ENCODE data around the gene IL1RAP.
"Not testable (repeated sequence)": the region's sequence is repeated elsewhere in the genome, so short reads cannot be mapped to it uniquely, and the experiment has no call there.

IL1RAP gene

DNA sequence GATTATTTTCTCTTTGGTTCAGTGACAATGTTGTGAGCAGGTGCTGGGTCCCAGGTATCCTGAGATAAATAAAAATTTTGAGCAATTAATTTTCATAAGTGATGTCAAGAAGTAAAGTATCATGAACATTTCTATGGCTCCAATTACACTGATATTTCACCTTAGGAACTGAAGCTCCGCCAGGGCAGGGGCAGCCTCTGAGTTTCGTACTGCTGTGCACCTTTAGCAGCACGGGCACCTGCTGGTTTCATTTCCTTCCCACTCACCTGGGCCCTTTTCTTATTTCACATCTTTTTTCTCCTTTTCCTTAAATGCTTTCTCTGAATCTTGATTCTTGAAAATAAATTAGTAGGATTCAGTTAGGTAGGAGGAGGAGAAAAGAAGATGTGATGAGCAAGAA, 1.2 kb upstream of the IL1RAP start:
- no peak for DNase-seq (ENCODE audit: low spot score)

- DNase-seq (ENCODE audit: low spot score), result peak; percentile 46
These were observed 698 bp downstream of the IL1RAP start for GRCh38 chr3:190514413-190515153.

DNA sequence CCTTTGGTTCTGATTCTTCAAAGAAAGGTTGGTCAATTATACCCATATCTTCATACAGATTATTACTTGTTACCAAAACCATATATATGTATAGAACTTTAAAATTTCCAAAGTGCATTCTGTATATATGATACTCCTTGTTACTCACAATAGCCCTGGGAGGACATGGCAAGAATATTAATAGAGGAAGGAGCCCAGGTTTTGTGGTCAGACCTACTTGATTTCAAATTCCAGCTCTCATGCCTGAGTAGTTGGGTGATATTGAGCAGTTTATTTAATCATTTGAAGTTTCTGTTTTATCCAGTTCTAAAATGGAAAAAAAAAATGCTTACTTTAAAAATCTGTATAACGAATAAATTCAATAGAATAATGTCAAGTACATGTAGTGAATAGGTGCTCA, 2.5 kb downstream of the IL1RAP start:
- no peak for DNase-seq (ENCODE audit: low spot score)

DNA sequence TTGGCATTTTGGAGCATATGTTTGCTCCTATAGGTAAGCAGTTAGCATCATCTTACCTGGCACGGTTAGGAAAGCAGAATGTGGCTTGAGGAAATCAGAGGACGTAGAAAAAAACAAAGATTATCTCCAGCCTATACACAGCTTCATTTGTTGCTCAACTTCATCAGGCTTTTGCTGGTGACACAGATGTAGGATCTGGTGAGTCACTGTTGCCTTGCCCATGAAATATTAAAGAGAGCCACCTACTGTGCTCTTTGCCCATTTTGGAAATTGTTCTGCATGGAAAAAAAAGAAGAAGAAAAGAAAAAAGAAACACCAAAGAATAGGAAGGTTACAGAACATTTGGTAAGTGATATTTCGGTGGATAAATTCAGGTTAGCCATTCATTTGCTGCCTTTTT, 3.8 kb downstream of the IL1RAP start:
- DNase-seq (ENCODE audit: low spot score), result no peak

DNA sequence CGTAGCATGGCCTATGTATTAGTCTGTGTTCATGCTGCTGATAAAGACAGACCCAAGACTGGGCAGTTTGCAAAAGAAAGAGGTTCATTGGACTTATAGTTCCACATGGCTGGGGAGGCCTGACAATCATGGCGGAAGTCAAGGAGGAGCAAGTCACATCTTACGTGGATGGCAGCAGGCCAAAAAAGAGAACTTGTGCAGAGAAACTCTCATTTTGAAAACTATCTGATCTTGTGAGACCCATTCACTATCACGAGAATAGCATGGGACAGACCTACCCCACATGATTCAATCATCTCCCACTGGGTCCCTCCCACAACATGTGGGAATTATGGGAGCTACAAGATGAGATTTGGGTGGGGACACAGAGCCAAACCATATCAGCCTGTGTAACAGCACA, 4.6 kb downstream of the IL1RAP start:
- DNase-seq (ENCODE audit: low spot score), result not testable (repeated sequence)

DNA sequence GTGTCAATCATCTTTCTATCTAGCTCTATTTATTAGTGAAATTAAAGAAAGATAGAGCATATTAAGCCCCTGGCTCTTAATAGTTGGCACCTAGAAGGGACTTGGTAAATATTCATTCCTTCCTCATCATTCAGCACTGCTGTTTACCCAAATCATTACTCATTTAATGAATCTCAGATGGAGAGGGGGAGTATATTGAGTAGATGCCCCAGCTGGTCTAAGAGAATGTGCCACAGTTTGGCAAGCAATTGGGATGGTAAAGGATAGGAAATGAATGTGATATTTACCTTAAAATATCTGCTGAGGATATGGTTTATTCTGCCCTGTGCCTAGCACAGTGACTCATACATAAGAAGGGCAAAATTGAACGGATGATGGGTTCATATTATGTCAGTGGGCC, 6.0 kb downstream of the IL1RAP start:
- DNase-seq (ENCODE audit: low spot score), result no peak

DNA sequence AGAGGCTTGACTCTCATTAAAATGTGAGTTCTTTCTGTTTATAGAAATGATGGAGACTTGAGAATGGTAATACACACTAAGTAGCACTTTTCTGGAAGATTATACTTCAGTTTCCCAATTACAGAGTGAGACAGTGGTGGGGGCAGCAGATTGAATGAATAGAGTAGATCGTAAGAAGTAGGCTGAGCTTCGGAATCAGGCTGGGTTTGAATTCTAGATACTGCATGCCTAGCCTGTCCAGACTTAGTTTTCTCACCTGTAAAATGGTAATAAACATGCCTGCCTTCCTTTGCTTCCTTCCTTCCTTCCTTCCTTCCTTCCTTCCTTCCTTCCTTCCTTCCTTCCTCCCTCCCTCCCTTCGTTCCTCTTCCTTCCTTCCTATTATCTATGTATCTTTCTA, 8.1 kb downstream of the IL1RAP start:
- no peak for DNase-seq (ENCODE audit: low spot score)

DNA sequence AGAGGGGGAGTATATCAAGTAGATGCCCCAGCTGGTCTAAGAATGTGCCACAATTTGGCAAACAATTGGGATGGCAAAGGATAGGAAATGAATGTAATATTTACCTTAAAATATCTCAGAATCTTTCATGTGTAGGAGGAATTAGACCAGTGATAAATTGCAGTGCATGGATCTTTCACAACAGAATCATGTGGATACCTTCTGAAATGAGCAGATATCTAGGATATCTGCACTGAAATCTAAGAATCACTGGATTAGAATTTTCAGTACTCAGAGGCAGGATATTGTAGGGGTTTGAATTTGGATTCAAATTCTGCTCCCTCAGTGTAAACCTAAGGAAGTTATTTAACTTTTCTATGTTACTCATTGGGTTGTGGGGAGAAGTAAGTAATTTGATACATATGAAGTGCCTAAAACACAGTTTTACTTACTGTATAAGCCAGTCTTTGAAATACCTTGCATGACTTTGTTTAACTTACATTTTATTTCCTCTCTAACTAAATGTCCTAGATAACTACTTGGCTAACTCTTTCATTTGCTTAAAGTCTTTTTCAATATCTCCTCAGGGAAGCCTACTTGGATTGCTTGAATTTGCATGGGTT, 8.8 kb downstream of the IL1RAP start:
- no peak for DNase-seq (ENCODE audit: low spot score)

- DNase-seq (ENCODE audit: low spot score), result no peak
These were observed 11.1 kb downstream of the IL1RAP start for GRCh38 chr3:190524942-190525341.

GRCh38 chr3:190525634-190526033, 11.7 kb downstream of the IL1RAP start:
- DNase-seq (ENCODE audit: low spot score), result no peak

GRCh38 chr3:190526787-190527762, 13.2 kb downstream of the IL1RAP start:
- no peak for DNase-seq (ENCODE audit: low spot score)

DNA sequence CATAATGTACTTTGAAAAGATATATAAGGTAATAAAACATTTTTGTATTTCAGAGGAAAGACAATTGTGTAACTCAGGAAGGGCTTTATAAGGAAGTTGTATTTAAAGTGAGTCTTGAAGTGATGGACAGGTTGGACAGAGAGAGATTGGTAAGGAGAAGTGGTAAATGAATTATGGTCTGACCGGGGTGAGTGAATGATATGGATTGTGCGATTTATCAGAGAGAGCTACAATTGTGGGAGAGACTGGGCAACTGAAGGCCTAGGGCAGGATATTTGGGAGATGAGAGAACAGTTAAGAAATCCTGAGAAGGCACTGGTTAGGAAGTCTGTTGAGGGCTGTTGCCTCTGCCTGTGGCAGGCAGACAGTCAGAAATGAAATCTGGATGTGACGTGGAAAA, 14.8 kb downstream of the IL1RAP start:
- no peak for DNase-seq (ENCODE audit: low spot score)

- no peak for DNase-seq (ENCODE audit: low spot score)
These were observed 17.5 kb downstream of the IL1RAP start for GRCh38 chr3:190531406-190531805.

DNA sequence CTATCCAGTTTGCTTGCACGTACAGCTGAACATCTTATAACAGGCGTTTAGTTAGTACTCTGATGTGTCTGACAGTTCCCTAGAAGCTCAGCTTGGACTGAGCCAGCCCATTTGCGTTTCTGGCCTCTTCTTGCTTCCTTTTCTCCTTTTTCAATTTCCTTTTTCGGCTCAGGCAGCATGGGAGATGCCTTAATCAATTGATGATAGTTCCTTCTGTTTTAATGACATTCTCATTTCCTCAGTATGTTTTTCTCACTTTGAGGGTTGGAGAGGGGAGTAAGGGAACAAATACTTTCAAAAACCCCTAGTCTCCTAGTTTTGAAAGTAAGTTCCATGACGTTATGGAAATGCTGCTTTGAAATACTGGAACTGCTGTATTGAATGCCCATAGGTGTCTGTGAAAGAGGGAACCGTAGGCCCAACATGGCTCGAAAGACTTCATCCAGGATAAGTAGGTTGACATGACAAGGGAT, 18.9 kb downstream of the IL1RAP start:
- peak; percentile 59 for DNase-seq (ENCODE audit: low spot score)

- peak; percentile 89 for DNase-seq (ENCODE audit: low spot score)
These were observed 19.8 kb downstream of the IL1RAP start for GRCh38 chr3:190533511-190534281.

- DNase-seq (ENCODE audit: low spot score), result no peak
These were observed 20.5 kb downstream of the IL1RAP start for GRCh38 chr3:190534386-190534785.

GRCh38 chr3:190534986-190535385, 21.1 kb downstream of the IL1RAP start:
- DNase-seq (ENCODE audit: low spot score), result no peak

DNA sequence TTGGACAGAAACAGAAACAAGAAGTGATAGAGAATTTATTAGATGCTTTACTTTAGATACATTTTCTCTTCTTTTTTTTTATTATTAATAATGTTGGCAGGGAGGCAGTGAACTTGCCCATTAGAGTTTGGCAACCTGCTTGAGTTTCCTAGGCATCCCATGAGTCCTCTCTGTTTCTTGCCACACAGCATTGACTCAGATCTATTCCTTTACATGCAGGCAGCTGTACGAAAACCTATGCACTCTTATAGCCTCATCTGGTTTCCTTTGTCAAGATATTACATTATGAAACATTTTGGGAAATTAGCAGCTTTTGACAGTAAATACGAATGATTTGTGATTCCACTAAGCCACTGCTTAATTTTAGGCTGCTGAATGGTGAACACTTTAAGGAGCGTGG, 23.3 kb downstream of the IL1RAP start:
- DNase-seq (ENCODE audit: low spot score), result no peak

DNA sequence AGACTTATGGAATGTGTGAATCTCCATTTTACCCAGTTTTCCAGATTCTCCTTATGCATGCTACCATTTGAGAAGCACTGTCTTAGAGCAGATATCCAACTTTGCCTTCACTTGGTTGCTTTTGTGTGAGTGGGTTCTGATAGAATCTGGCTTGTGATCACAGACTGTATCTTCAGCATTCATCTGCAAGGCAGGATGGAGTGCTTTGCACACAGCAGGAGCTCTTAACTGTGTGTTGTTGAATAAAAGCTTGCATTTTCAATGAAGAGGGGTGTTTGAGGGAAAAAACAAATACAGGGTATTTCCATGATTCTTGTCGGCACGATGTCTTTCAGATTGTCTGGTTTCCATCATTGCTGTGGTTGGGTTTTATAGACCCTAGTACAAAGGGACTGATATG, 24.4 kb downstream of the IL1RAP start:
- no peak for DNase-seq (ENCODE audit: low spot score)

GRCh38 chr3:190539526-190539925, 25.6 kb downstream of the IL1RAP start:
- no peak for DNase-seq (ENCODE audit: low spot score)

DNA sequence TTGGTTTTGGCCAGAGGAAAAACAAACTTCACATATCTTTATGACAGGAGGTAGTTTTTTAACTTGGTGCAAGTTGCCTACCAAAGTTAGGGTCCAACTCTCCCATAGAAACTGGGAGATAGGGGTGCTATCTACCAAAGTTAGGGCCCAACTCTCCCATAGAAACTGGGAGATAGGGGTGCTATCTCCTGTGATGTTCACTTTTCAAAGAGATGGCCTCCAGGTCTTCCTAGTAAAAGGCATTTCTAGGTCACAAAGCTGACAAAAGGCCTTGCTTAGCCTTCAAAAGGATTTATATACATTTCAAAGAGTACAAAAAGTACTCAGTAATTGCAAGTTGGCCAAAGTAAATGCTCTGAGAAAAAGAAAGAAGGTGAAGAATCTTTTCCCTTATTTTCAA, 27.1 kb downstream of the IL1RAP start:
- no peak for DNase-seq (ENCODE audit: low spot score)

DNA sequence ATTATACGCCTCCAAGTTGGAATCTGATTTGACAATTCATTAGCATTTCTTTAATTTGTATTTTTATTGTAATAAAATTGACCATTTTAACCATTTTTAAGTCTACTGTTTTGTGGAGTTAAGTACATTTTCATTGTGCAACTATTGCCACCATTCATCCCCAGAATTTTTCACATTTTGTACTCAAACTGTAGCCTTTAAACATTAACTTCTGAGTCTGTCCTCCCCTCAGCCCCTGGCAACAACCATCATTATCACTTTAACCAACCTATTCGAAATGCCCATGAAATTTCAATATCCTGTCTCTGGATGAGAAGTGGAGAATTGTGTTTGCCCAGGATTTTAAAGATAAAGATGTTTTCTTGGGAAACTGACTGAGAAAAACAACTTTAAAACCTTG, 27.7 kb downstream of the IL1RAP start:
- DNase-seq (ENCODE audit: low spot score), result no peak
